H1 (cell line): ENCODE measurements around the gene ABI3BP. TPM values are rescaled to one million over a fixed set of nuclear protein-coding genes. Genes with fewer than 3 reads are reported as not detected.

Source experiments
- CHD1 ChIP-seq: IDR thresholded peaks from 2 replicates; pipeline ENCODE4 v1.6.1; 2012; ENCODE audit warnings: low read depth, low read length, improper control_type of control experiment
- CHD7 ChIP-seq: fragments of 300-600 bp; sonication (generic); IDR thresholded peaks from 2 replicates; pipeline ENCODE4 v1.7.1; 2012; ENCODE audit warnings: low read length, moderate library complexity, mild to moderate bottlenecking, inconsistent platforms; ENCODE audit not compliant: insufficient replicate concordance
- CTCF ChIP-seq, 3 experiments: IDR thresholded peaks; 1 replicate in 2 of 3; 2 replicates in 1 of 3; pipeline versions ENCODE4 v1.5.1 to v1.6.1; 2011; ENCODE audit warnings: low read length in 3 of 3, mild to moderate bottlenecking in 3 of 3, inconsistent platforms in 2 of 3, low read depth in 1 of 3, moderate library complexity in 1 of 3; ENCODE audit not compliant: insufficient read depth in 1 of 3; ENCODE audit errors: control extremely low read depth in 1 of 3
- EGR1 ChIP-seq: IDR thresholded peaks from 2 replicates; pipeline ENCODE4 v1.6.1; 2011; ENCODE audit warnings: low read depth, low read length, borderline replicate concordance
- ZNF274 ChIP-seq: IDR thresholded peaks from 2 replicates; pipeline ENCODE4 v1.7.0; 2012; ENCODE audit warnings: low read length, borderline replicate concordance; ENCODE audit errors: extremely low read depth
- polyA plus RNA-seq, 7 experiments: library from polyadenylated mRNA; depleted of rRNA in 3 of 7; stranded (reverse) in 5 of 7; unstranded in 2 of 7; fragments of >200 nt in 5 of 7; fragments of 200-250 nt in 2 of 7; gene quantifications; 1 replicate in 5 of 7; 2 replicates in 1 of 7; 4 replicates in 1 of 7; pipeline versions ENCODE4 v1.2.1 to v1.2.3, GENCODE V29; 2011 to 2013; ENCODE audit warnings: missing spikeins in 2 of 7, mixed read lengths in 2 of 7
- total RNA-seq: library from RNA; stranded (reverse); fragmentation: NEBNext Ultra II Directional; extraction: Animal tissue kit (Norgen Biotek cat#: 25700); gene quantifications from 2 replicates; pipeline ENCODE4 v1.2.1, GENCODE V29; 2021

Gene ABI3BP
- total and polyA plus RNA-seq, 2 of the 8 experiments (the other 6 are each of a cell fraction or from before 2014, with no cell fraction given) = 0.08 to 0.32 TPM

- TF ChIP-seq CHD7 = no peak
- TF ChIP-seq EGR1 = no peak
- TF ChIP-seq CTCF (IDR thresholded peaks at IDR 0.05; ENCODE audit: control extremely low read depth in 1 of 3, insufficient read depth in 1 of 3, low read depth in 1 of 3, low read length in 3 of 3) = no peak
- TF ChIP-seq CHD1 = no peak
- TF ChIP-seq ZNF274 = no peak
Observed at GRCh38 chr3:101036676-101037075, 43.5 kb upstream of the ABI3BP start (continued).
